ENCODE data around the gene VIPAS39.

- no peak for TF ChIP-seq EZH2 (IDR thresholded peaks at IDR 0.05; ENCODE audit: insufficient read depth, poor library complexity, severe bottlenecking)
- no peak for TF ChIP-seq EZH2phosphoT487 (IDR thresholded peaks at IDR 0.05; ENCODE audit: insufficient read depth, low read depth)
These were observed 53.6 kb downstream of the VIPAS39 start for GRCh38 chr14:77403768-77404167.
